GM12875 (cell line): Measurements from ENCODE around the gene PARP1.

Experiments used
- H3K4me3 ChIP-seq: one replicate; pipeline ENCODE4 v1.5.1; 2011; ENCODE audit warnings: low read depth, low read length, control low read depth
- TF ChIP-seq, protein P1 (sequence below): IDR thresholded peaks from 2 replicates; pipeline ENCODE4 v1.5.1; 2011; ENCODE audit warnings: low read depth, mild to moderate bottlenecking, control low read depth, inconsistent platforms, low read length, moderate library complexity, borderline replicate concordance; ENCODE audit not compliant: insufficient read depth

PARP1 gene

GRCh38 chr1:226369110-226369509, 38.8 kb downstream of the PARP1 start:
- H3K4me3 ChIP-seq: no peak overlapping the region
- TF ChIP-seq, protein P1, sequence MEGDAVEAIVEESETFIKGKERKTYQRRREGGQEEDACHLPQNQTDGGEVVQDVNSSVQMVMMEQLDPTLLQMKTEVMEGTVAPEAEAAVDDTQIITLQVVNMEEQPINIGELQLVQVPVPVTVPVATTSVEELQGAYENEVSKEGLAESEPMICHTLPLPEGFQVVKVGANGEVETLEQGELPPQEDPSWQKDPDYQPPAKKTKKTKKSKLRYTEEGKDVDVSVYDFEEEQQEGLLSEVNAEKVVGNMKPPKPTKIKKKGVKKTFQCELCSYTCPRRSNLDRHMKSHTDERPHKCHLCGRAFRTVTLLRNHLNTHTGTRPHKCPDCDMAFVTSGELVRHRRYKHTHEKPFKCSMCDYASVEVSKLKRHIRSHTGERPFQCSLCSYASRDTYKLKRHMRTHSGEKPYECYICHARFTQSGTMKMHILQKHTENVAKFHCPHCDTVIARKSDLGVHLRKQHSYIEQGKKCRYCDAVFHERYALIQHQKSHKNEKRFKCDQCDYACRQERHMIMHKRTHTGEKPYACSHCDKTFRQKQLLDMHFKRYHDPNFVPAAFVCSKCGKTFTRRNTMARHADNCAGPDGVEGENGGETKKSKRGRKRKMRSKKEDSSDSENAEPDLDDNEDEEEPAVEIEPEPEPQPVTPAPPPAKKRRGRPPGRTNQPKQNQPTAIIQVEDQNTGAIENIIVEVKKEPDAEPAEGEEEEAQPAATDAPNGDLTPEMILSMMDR: no peak

DNA sequence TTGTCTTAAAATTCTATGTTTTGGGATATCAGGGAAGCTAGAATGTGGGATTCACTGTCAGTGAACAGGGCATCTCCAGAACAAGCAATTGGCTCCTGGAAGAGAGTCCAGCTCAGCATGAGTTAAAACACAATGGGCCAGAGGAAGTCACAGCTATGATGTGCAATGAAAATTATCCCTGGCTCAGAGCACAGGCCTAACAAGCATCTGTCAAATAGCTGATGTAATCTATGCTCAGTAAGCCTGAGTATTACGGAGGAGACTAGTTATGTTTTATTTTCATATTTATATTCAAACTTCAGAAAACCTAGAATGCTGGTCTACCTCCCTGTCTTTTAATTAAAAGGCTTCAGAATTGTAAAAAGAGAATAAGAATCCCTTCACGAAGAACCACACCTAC, 41.6 kb downstream of the PARP1 start:
- TF ChIP-seq, protein P1: no peak

GRCh38 chr1:226365831-226366231, 42.1 kb downstream of the PARP1 start:
- no peak overlapping the region for H3K4me3 ChIP-seq
- TF ChIP-seq, protein P1: no peak

More for the DNA sequence above, 41.6 kb downstream of the PARP1 start:
- H3K4me3 ChIP-seq: no peak overlapping the region

GRCh38 chr1:226364901-226365565, 42.9 kb downstream of the PARP1 start:
- TF ChIP-seq, protein P1: no peak

DNA sequence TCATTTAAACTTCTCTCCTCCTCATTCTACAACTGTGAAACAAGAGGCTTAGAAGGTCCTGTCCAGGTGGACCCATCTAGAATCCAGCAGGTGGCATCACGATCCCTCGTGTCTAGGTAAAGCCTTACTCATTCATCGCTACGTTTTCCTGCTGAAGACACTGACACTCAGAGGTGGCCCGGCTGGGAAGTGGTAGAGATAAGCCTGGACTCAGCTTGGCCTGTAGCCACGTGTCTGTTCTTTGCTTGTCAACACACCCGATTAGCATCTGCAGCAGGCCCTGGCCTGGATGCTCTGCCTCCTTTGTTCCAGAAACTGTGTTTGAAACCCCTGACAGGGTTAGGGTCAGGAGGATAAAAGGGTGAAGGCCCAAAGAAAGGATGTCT, 43.4 kb downstream of the PARP1 start:
- H3K4me3 ChIP-seq: no peak overlapping the region
- TF ChIP-seq, protein P1: no peak

More at GRCh38 chr1:226364901-226365565, 42.9 kb downstream of the PARP1 start:
- no peak overlapping the region for H3K4me3 ChIP-seq

DNA sequence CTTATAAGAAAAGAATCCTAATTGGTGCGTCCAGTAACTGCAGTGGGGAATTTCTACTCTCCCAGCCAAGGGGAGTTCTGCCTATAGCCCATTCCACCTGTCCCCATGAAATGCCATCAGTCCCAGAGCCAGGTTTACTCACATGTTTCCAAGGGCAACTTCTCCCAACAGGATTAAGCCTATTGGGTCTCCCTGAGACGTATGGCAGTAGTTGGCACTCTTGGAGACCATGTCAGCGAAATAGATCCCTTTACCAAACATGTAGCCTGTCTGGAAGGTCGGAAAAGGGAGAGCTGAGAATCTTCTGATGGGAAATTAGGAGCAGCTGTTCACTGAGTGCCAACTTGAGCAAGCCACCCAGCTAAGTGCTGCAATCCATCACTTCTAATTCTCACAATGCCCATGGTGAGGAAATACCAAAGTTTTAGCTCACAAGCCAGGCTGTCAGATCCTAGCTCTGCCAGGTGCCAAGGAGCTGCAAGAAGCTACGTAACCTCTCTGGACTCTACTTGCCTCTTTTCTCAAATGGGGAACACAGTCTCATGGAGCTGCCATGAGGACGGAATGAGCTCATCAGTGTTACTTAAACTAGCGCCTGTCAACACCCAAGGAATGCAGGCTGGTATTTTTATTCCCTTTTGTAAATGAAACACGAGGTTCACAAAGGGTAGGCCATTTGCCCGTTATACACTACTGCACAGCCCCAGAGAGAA, 43.9 kb downstream of the PARP1 start:
- H3K4me3 ChIP-seq: no peak overlapping the region
- TF ChIP-seq, protein P1: no peak
